Small intestine (tissue), 7 donors: ENCODE data around the gene CCDC102A. TPM values are rescaled to one million over a fixed set of nuclear protein-coding genes. Genes with fewer than 3 reads are reported as not detected.

Source experiments
- DNase-seq, 2 donors: peaks; one replicate each; pipeline versions ENCODE4 v3.0.0 to v3.0.0-alpha.2; 2013
- FAIRE-seq: peaks from 2 replicates; lab custom pipeline; 2012; peaks lifted over from hg19 to GRCh38; lab: Jason Lieb, UNC
- H3K27ac ChIP-seq, 3 donors: one replicate each; pipeline ENCODE4 v1.5.1; 2013; ENCODE audit warnings: low read length in 2 of 3, mild to moderate bottlenecking in 2 of 3, control low read depth in 1 of 3, inconsistent platforms in 1 of 3, low read depth in 1 of 3, moderate library complexity in 1 of 3
- H3K27me3 ChIP-seq, 3 donors: one replicate each; pipeline ENCODE4 v1.6.1; 2013; ENCODE audit warnings: low read length in 3 of 3, inconsistent platforms in 1 of 3; ENCODE audit not compliant: control insufficient read depth in 3 of 3, insufficient read depth in 3 of 3
- H3K36me3 ChIP-seq, 3 donors: one replicate each; pipeline ENCODE4 v1.6.1; 2013; ENCODE audit warnings: low read length in 3 of 3, inconsistent platforms in 1 of 3, low read depth in 1 of 3, mild to moderate bottlenecking in 1 of 3, moderate library complexity in 1 of 3; ENCODE audit not compliant: control insufficient read depth in 3 of 3, insufficient read depth in 2 of 3
- H3K4me1 ChIP-seq, 3 donors: one replicate each; pipeline ENCODE4 v1.6.1; 2013; ENCODE audit warnings: low read length in 2 of 3, inconsistent platforms in 1 of 3, low read depth in 1 of 3, mild to moderate bottlenecking in 1 of 3, moderate library complexity in 1 of 3; ENCODE audit not compliant: control insufficient read depth in 3 of 3, insufficient read depth in 2 of 3
- H3K4me3 ChIP-seq, 3 donors: one replicate each; pipeline ENCODE4 v1.5.1; 2013; ENCODE audit warnings: low read length in 3 of 3, control low read depth in 1 of 3, inconsistent platforms in 1 of 3, low read depth in 1 of 3, mild to moderate bottlenecking in 1 of 3, moderate library complexity in 1 of 3
- H3K9me3 ChIP-seq, 2 donors: one replicate each; pipeline ENCODE4 v1.6.1; 2013; ENCODE audit warnings: low read depth in 1 of 2, low read length in 1 of 2; ENCODE audit not compliant: control insufficient read depth in 2 of 2, insufficient read depth in 1 of 2
- WGBS, 3 donors: extraction: QIAGEN DNeasy Blood & Tissue Kit; methylation state at CpG; one replicate each; pipeline ENCODE4 v1.1.7; 2013; 5-methylcytosine and 5-hydroxymethylcytosine counted together
- polyA plus RNA-seq, 4 donors: library from polyadenylated mRNA; stranded (reverse) in 3 of 4; unstranded in 1 of 4; fragments of 200-250 nt in 3 of 4; fragments of 120-200 nt in 1 of 4; gene quantifications; one replicate each; pipeline versions ENCODE4 v1.2.1 to v1.2.3, GENCODE V29; 2013
- donor health status: healthy with polysubstance abuse.
- donor health status: control.
- donor health status: control.
- donor health status: Bipolar disorder and iron deficiency.
- donor health status: healthy.

The CCDC102A gene
- polyA plus RNA-seq, 4 donors = 1.1 to 4.5 (median 2.2) TPM

- no peak for FAIRE-seq
- 85 to 91% (median 89%) methylated on average over 16 of the region's 16 CpGs for WGBS, 3 donors
- H3K27me3 ChIP-seq = no peaks in the 10 kb centered on the region
- no peaks in the 10 kb centered on the region for H3K9me3 ChIP-seq
- H3K36me3 ChIP-seq = peaks cover 0 to 38% (median 0%) of the 10 kb centered on the region in 3 donors
- no peak for DNase-seq
- no peak overlapping the region for H3K27ac ChIP-seq
- H3K4me3 ChIP-seq = no peak overlapping the region
- no peaks in the 10 kb centered on the region for H3K4me1 ChIP-seq
Observed at GRCh38 chr16:57575468-57576277, 39.3 kb upstream of the CCDC102A start.

- Histone ChIP-seq H3K27me3 (no peaks in the 10 kb centered on the region), H3K27ac (no peak overlapping the region), H3K4me1 (no peaks in the 10 kb centered on the region), H3K9me3 (no peaks in the 10 kb centered on the region), H3K4me3 (no peak overlapping the region), H3K36me3 (peaks cover 0 to 46% (median 3%) of the 10 kb centered on the region in 3 donors)
- FAIRE-seq (no peak), DNase-seq (no peak)
- 91 to 94% (median 93%) methylated on average over 22 to 24 of the region's 24 CpGs for WGBS, 3 donors
Observed at GRCh38 chr16:57574646-57575467, 38.5 kb upstream of the CCDC102A start.

- no peak overlapping the region for H3K4me3 ChIP-seq
- WGBS, 3 donors = 84 to 90% (median 90%) methylated on average over 12 of the region's 12 CpGs
- FAIRE-seq = no peak
- H3K27me3 ChIP-seq = no peaks in the 10 kb centered on the region
- no peaks in the 10 kb centered on the region for H3K4me1 ChIP-seq
- H3K9me3 ChIP-seq = no peaks in the 10 kb centered on the region
- DNase-seq = no peak
- H3K27ac ChIP-seq = no peak overlapping the region
- H3K36me3 ChIP-seq = peaks cover 0 to 53% (median 3%) of the 10 kb centered on the region in 3 donors
Observed at GRCh38 chr16:57574086-57574485, 37.7 kb upstream of the CCDC102A start.

- Histone ChIP-seq H3K36me3 (peaks cover 0 to 56% (median 3%) of the 10 kb centered on the region in 3 donors), H3K9me3 (no peaks in the 10 kb centered on the region), H3K27me3 (no peaks in the 10 kb centered on the region), H3K27ac (no peak overlapping the region), H3K4me1 (no peaks in the 10 kb centered on the region), H3K4me3 (no peak overlapping the region)
- 78 to 86% (median 85%) methylated on average over 10 of the region's 10 CpGs for WGBS, 3 donors
- DNase-seq = no peak
- FAIRE-seq = no peak
Observed at GRCh38 chr16:57572978-57573728, 36.8 kb upstream of the CCDC102A start.

GRCh38 chr16:57571098-57571497 lies 34.7 kb upstream of the CCDC102A start:
- FAIRE-seq = no peak
- Histone ChIP-seq H3K36me3 (peaks cover 0 to 72% (median 5%) of the 10 kb centered on the region in 3 donors), H3K4me3 (no peak overlapping the region), H3K27me3 (no peaks in the 10 kb centered on the region), H3K4me1 (no peaks in the 10 kb centered on the region), H3K27ac (no peak overlapping the region), H3K9me3 (no peaks in the 10 kb centered on the region)
- WGBS, 3 donors = 89 to 95% (median 92%) methylated on average over 9 of the region's 9 CpGs
- no peak for DNase-seq

- no peak for FAIRE-seq
- WGBS, 3 donors = 92 to 96% (median 95%) methylated on average over 16 of the region's 16 CpGs
- Histone ChIP-seq H3K4me1 (no peaks in the 10 kb centered on the region), H3K4me3 (no peak overlapping the region), H3K9me3 (no peaks in the 10 kb centered on the region), H3K27ac (no peak overlapping the region), H3K27me3 (no peaks in the 10 kb centered on the region), H3K36me3 (peaks cover 0 to 71% (median 5%) of the 10 kb centered on the region in 3 donors)
- no peak for DNase-seq
Observed at GRCh38 chr16:57570301-57571070, 34.1 kb upstream of the CCDC102A start.

- no peak overlapping the region for H3K4me3 ChIP-seq
- H3K4me1 ChIP-seq = no peaks in the 10 kb centered on the region
- FAIRE-seq = no peak
Observed at GRCh38 chr16:57569306-57569946, 33.1 kb upstream of the CCDC102A start.

More at GRCh38 chr16:57569306-57569946, 33.1 kb upstream of the CCDC102A start:
- Histone ChIP-seq H3K36me3 (peaks cover 0 to 69% (median 5%) of the 10 kb centered on the region in 3 donors), H3K27ac (no peak overlapping the region), H3K27me3 (no peaks in the 10 kb centered on the region), H3K9me3 (no peaks in the 10 kb centered on the region)
- no peak for DNase-seq
- WGBS, 3 donors = 90 to 97% (median 90%) methylated on average over 7 of the region's 7 CpGs
